Keratinocyte (primary cell): ENCODE measurements around the gene FBXL2. TPM values are rescaled to one million over a fixed set of nuclear protein-coding genes. Genes with fewer than 3 reads are reported as not detected.
A peak's percentile ranks its signal among the peaks of the same experiment; 100 is the strongest.

Experiments used
- DNase-seq: peaks from one replicate; pipeline ENCODE4 v3.0.0-alpha.2; 2011; ENCODE audit warnings: low read depth, missing footprints, low spot score
- FAIRE-seq: peaks from 2 replicates; lab custom pipeline; 2011; peaks lifted over from hg19 to GRCh38; lab: Jason Lieb, UNC
- H2AFZ ChIP-seq: 2 replicates; pipeline ENCODE4 v1.6.0; 2012; ENCODE audit warnings: low read length, control low read depth, inconsistent platforms; ENCODE audit not compliant: control insufficient read depth
- H3K27ac ChIP-seq: 2 replicates; pipeline ENCODE4 v1.5.1; 2011; ENCODE audit warnings: low read length; ENCODE audit not compliant: control insufficient read depth, insufficient read depth
- H3K27me3 ChIP-seq: 3 replicates; pipeline ENCODE4 v1.6.0; 2011; ENCODE audit warnings: low read length; ENCODE audit not compliant: control insufficient read depth, insufficient read depth; ENCODE audit errors: extremely low read depth
- H3K36me3 ChIP-seq, 2 experiments: 2 replicates in 1 of 2; 3 replicates in 1 of 2; pipeline ENCODE4 v1.5.1; 2011; ENCODE audit warnings: low read length in 2 of 2, mild to moderate bottlenecking in 1 of 2; ENCODE audit not compliant: control insufficient read depth in 2 of 2, insufficient read depth in 2 of 2; ENCODE audit errors: extremely low read depth in 1 of 2
- H3K4me1 ChIP-seq: 3 replicates; pipeline ENCODE4 v1.5.1; 2011; ENCODE audit warnings: low read length; ENCODE audit not compliant: control insufficient read depth, insufficient read depth; ENCODE audit errors: extremely low read depth
- H3K4me2 ChIP-seq: 3 replicates; pipeline ENCODE4 v1.6.0; 2011; ENCODE audit warnings: low read depth, low read length; ENCODE audit not compliant: control insufficient read depth, insufficient read depth; ENCODE audit errors: extremely low read depth
- H3K4me3 ChIP-seq, 3 experiments: fragments of 200-600 bp in 1 of 3; sonication (generic) in 1 of 3; 2 replicates in 2 of 3; 3 replicates in 1 of 3; pipeline ENCODE4 v1.5.1; 2011 to 2016; ENCODE audit warnings: low read length in 3 of 3, mild to moderate bottlenecking in 3 of 3, control low read depth in 2 of 3, inconsistent platforms in 1 of 3, low read depth in 1 of 3, mixed read lengths in 1 of 3, mixed run types in 1 of 3, moderate library complexity in 1 of 3; ENCODE audit not compliant: control insufficient read depth in 2 of 3, insufficient read depth in 2 of 3; ENCODE audit errors: extremely low read depth in 1 of 3
- H3K79me2 ChIP-seq: 2 replicates; pipeline ENCODE4 v1.6.0; 2012; ENCODE audit warnings: low read length; ENCODE audit not compliant: control insufficient read depth, insufficient read depth
- H3K9ac ChIP-seq: 3 replicates; pipeline ENCODE4 v1.6.0; 2011; ENCODE audit warnings: low read length; ENCODE audit not compliant: control insufficient read depth, insufficient read depth; ENCODE audit errors: extremely low read depth
- H3K9me1 ChIP-seq: 3 replicates; pipeline ENCODE4 v1.6.0; 2011; ENCODE audit warnings: low read length; ENCODE audit not compliant: control insufficient read depth, insufficient read depth; ENCODE audit errors: extremely low read depth
- H3K9me3 ChIP-seq: 2 replicates; pipeline ENCODE4 v1.5.1; 2012; ENCODE audit warnings: low read depth, low read length; ENCODE audit not compliant: control insufficient read depth
- H4K20me1 ChIP-seq: 3 replicates; pipeline ENCODE4 v1.6.0; 2011; ENCODE audit warnings: low read length; ENCODE audit not compliant: control insufficient read depth, insufficient read depth; ENCODE audit errors: extremely low read depth
- EZH2 ChIP-seq: IDR thresholded peaks from one replicate; pipeline ENCODE4 v1.6.1; 2012; ENCODE audit warnings: inconsistent platforms, mild to moderate bottlenecking, low read length, moderate library complexity
- dilution Hi-C: fragments of 300-500 bp; cut with MboI; formaldehyde crosslinking; loops from one replicate; pipeline ENCODE4 v1.7.0; 2020; ENCODE audit warnings: low sequenced_read_pairs; ENCODE audit not compliant: extremely low pct_ligation_motif_present
- polyA plus RNA-seq, 5 experiments: library from polyadenylated mRNA; depleted of rRNA in 3 of 5; stranded (reverse) in 3 of 5; stranded (forward) in 1 of 5; unstranded in 1 of 5; fragments of >200 nt; gene quantifications; 1 replicate in 1 of 5; 2 replicates in 3 of 5; 3 replicates in 1 of 5; pipeline versions ENCODE4 v1.2.1 to v1.2.3, GENCODE V29; 2011 to 2012; ENCODE audit warnings: missing spikeins in 2 of 5, low read depth in 1 of 5, low replicate concordance in 1 of 5
- TF ChIP-seq, protein P1 (sequence below), 3 experiments: IDR thresholded peaks in 1 of 3; conservative IDR thresholded peaks in 1 of 3; optimal IDR thresholded peaks in 1 of 3; 2 replicates in 2 of 3; 3 replicates in 1 of 3; pipeline versions ENCODE3 to v1.5.1; 2011; ENCODE audit warnings: low read length in 3 of 3, mild to moderate bottlenecking in 3 of 3, moderate library complexity in 2 of 3, control low read depth in 1 of 3, inconsistent platforms in 1 of 3; ENCODE audit not compliant: insufficient read depth in 2 of 3; ENCODE audit errors: extremely low read depth in 1 of 3

The FBXL2 gene
- polyA plus RNA-seq, 1 donor (not counting 4 experiments of a cell fraction or from before 2014, with no cell fraction given) = 25.9 TPM

DNA sequence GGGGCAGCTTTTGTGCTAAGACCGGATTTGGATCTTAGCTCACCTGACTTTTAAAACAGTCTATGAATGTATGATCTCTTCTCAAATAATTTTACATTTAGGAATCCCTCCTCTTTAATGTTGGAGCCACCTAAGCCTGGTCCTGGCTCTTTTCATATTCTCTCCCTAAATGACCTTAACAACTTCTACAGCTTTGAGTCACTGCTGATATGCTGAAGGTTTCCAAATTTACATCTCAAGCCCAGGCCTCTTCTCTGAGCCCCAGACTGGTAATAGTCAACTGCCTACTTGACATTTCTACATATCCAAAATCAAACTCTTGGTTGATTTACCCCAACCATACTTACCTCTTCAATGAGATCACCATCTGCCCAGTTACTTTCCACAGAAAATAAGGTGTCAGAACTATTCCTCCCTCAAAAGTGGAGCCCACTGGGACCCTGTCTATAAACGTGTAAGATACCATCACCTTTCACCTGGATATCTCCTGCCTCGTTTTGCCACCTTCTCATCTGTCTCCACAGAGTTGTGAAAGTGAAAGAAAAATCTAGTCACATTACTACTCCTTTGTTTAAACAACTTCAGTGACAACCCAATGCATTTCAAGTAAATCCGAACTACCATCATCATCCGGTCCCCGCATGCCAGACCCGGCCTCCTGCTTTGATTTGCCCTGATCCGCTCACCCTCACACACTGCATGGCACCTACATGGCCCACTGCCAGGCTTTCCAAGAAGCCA is 114.2 kb downstream of the FBXL2 start:
- H3K27ac ChIP-seq = no peak overlapping the region
- no peak for TF ChIP-seq EZH2
- peaks cover 20 to 30% of the 10 kb centered on the region in 2 experiments for H3K36me3 ChIP-seq
- no peaks in the 10 kb centered on the region for H3K79me2 ChIP-seq
- no peaks in the 10 kb centered on the region for H3K27me3 ChIP-seq
- H3K9ac ChIP-seq = no peak overlapping the region
- no peak overlapping the region for H2AFZ ChIP-seq
- H3K9me3 ChIP-seq = no peaks in the 10 kb centered on the region
- H3K4me1 ChIP-seq = peaks cover 10% of the 10 kb centered on the region
- FAIRE-seq (no peak), DNase-seq (no peak)
- peaks cover 2% of the 10 kb centered on the region for H4K20me1 ChIP-seq
- H3K4me3 ChIP-seq = no peak overlapping the region
- no peaks in the 10 kb centered on the region for H3K9me1 ChIP-seq
- dilution Hi-C loops = no loop called here
- no peak overlapping the region for H3K4me2 ChIP-seq

DNA sequence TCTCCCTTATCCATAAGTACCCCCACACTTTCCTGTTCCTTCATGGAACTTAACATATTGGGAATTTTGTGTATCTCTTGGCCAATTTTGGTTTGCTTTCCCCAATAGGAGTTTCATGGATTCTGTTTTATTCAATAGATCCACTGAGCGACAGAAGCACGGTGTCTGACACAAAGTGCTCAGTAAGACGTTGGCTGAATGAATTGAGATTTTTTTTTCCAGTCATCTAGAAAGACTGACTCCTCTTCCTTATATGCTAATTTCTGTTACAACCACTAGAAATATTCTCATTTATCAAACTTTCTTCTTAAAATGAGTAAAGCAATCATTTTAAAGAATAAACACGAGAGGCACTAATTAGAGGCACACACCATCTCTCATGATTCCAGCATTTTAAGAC is 114.9 kb downstream of the FBXL2 start:
- H3K27me3 ChIP-seq = no peaks in the 10 kb centered on the region
- no peak overlapping the region for H3K9ac ChIP-seq
- no peak for FAIRE-seq

More for the DNA sequence above, 114.9 kb downstream of the FBXL2 start:
- H3K4me2 ChIP-seq = no peak overlapping the region
- H3K36me3 ChIP-seq = peaks cover 20 to 25% of the 10 kb centered on the region in 2 experiments
- no peaks in the 10 kb centered on the region for H3K9me3 ChIP-seq
- H3K79me2 ChIP-seq = no peaks in the 10 kb centered on the region
- H3K4me3 ChIP-seq = no peak overlapping the region
- no peak for DNase-seq
- TF ChIP-seq EZH2 = no peak
- TF ChIP-seq, protein P1, sequence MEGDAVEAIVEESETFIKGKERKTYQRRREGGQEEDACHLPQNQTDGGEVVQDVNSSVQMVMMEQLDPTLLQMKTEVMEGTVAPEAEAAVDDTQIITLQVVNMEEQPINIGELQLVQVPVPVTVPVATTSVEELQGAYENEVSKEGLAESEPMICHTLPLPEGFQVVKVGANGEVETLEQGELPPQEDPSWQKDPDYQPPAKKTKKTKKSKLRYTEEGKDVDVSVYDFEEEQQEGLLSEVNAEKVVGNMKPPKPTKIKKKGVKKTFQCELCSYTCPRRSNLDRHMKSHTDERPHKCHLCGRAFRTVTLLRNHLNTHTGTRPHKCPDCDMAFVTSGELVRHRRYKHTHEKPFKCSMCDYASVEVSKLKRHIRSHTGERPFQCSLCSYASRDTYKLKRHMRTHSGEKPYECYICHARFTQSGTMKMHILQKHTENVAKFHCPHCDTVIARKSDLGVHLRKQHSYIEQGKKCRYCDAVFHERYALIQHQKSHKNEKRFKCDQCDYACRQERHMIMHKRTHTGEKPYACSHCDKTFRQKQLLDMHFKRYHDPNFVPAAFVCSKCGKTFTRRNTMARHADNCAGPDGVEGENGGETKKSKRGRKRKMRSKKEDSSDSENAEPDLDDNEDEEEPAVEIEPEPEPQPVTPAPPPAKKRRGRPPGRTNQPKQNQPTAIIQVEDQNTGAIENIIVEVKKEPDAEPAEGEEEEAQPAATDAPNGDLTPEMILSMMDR (optimal IDR thresholded peaks at IDR 0.05 in 1 of 3, IDR thresholded peaks at IDR 0.05 in 1 of 3, conservative IDR thresholded peaks at IDR 0.05 in 1 of 3; ENCODE audit: extremely low read depth in 1 of 3, insufficient read depth in 2 of 3, low read length in 3 of 3) = no peak
- peak overlapping the region; percentile 58 for H3K27ac ChIP-seq
- peaks cover 2% of the 10 kb centered on the region for H4K20me1 ChIP-seq
- H3K9me1 ChIP-seq = no peaks in the 10 kb centered on the region
- no peak overlapping the region for H2AFZ ChIP-seq
- H3K4me1 ChIP-seq = peaks cover 10% of the 10 kb centered on the region
- dilution Hi-C loops = no loop called here
